GM12878 (cell line): ENCODE measurements around the gene CSF1R. TPM values are rescaled to one million over a fixed set of nuclear protein-coding genes. Genes with fewer than 3 reads are reported as not detected.

ENCODE experiments used
- ATAC-seq: fragments of 200-7000 bp; cut with Tn5 transposase; 3 replicates; pipeline ENCODE4 v1.9.1; 2020; ENCODE audit warnings: mild to moderate bottlenecking, moderate library complexity
- BruUV-seq: library from RNA; stranded (reverse); fragments of 400-500 nt; replicated peaks from 2 replicates; lab custom pipeline; 2021; lab: Mats Ljungman, UMichigan
- CTCF ChIA-PET: fragments of 300-600 bp; sonication (Branson Sonifier 250); formaldehyde crosslinking; extraction: SDS; loops from one replicate; lab custom pipeline; 2021; ENCODE audit warnings: inconsistent platforms; lab: Yijun Ruan, JAX
- POLR2A ChIA-PET: fragments of 350-600 bp; formaldehyde crosslinking; extraction: SDS; loops from one replicate; lab custom pipeline; 2021; ENCODE audit warnings: inconsistent platforms; lab: Charles Lee
- RAD21 ChIA-PET: fragments of 300-600 bp; sonication (Branson Sonifier 250); formaldehyde crosslinking; loops from one replicate; lab custom pipeline; 2023; ENCODE audit warnings: antibody characterized with exemption; ENCODE audit not compliant: unreplicated experiment; lab: Charles Lee
- SMC1A ChIA-PET: fragments of 300-600 bp; sonication (Branson Sonifier 250); formaldehyde crosslinking; loops from one replicate; lab custom pipeline; 2023; ENCODE audit not compliant: unreplicated experiment, uncharacterized antibody; lab: Charles Lee
- DNase-seq: peaks from one replicate; pipeline ENCODE4 v3.0.0-alpha.2; 2011; ENCODE audit warnings: low read depth, low spot score
- FAIRE-seq: peaks from 3 replicates; lab custom pipeline; 2011; peaks lifted over from hg19 to GRCh38; lab: Jason Lieb, UNC
- H2AFZ ChIP-seq: 2 replicates; pipeline ENCODE4 v1.6.0; 2011; ENCODE audit warnings: low read depth, low read length, control low read depth; ENCODE audit not compliant: control insufficient read depth
- H3K27ac ChIP-seq: 2 replicates; pipeline ENCODE4 v1.5.1; 2011; ENCODE audit warnings: control low read depth; ENCODE audit not compliant: control insufficient read depth, insufficient read depth
- H3K27me3 ChIP-seq, 2 experiments: replicated peaks in 1 of 2; 2 replicates each; pipeline versions ENCODE4 v1.6.0 to v1.6.1; 2011; ENCODE audit warnings: low read length in 1 of 2; ENCODE audit not compliant: control insufficient read depth in 2 of 2, insufficient read depth in 2 of 2
- H3K36me3 ChIP-seq, 2 experiments: 2 replicates each; pipeline ENCODE4 v1.5.1; 2011; ENCODE audit warnings: low read length in 1 of 2; ENCODE audit not compliant: control insufficient read depth in 2 of 2, insufficient read depth in 2 of 2
- H3K4me1 ChIP-seq: 2 replicates; pipeline ENCODE4 v1.6.1; 2011; ENCODE audit warnings: mild to moderate bottlenecking, low read length, moderate library complexity, mixed read lengths; ENCODE audit not compliant: control insufficient read depth, insufficient read depth
- H3K4me2 ChIP-seq: 2 replicates; pipeline ENCODE4 v1.6.0; 2011; ENCODE audit warnings: control low read depth; ENCODE audit not compliant: control insufficient read depth, insufficient read depth
- H3K4me3 ChIP-seq: fragments of 200-600 bp; sonication (generic); 2 replicates; pipeline ENCODE4 v1.5.1; 2016
- H3K79me2 ChIP-seq: 2 replicates; pipeline ENCODE4 v1.6.0; 2011; ENCODE audit warnings: low read length; ENCODE audit not compliant: control insufficient read depth, insufficient read depth
- H3K9ac ChIP-seq: 2 replicates; pipeline ENCODE4 v1.8.0; 2011; ENCODE audit warnings: low read length, control low read depth, mixed read lengths; ENCODE audit not compliant: control insufficient read depth, insufficient read depth
- H3K9me3 ChIP-seq: replicated peaks from 3 replicates; pipeline ENCODE4 v1.5.1; 2011; ENCODE audit warnings: mild to moderate bottlenecking, low read length; ENCODE audit not compliant: control insufficient read depth, insufficient read depth
- H4K20me1 ChIP-seq: 2 replicates; pipeline ENCODE4 v1.6.0; 2011; ENCODE audit not compliant: control insufficient read depth, insufficient read depth
- FOS ChIP-seq: IDR thresholded peaks from 3 replicates; pipeline ENCODE4 v1.6.1; 2011; ENCODE audit warnings: borderline replicate concordance; ENCODE audit not compliant: insufficient read length; ENCODE audit errors: extremely low read depth
- MLLT1 ChIP-seq: fragments of 450-650 bp; IDR thresholded peaks from 2 replicates; pipeline ENCODE4 v1.6.1; 2016; ENCODE audit warnings: mild to moderate bottlenecking
- NFXL1 ChIP-seq: fragments of 450-650 bp; IDR thresholded peaks from 2 replicates; pipeline ENCODE4 v1.6.1; 2017; ENCODE audit warnings: antibody characterized with exemption, mild to moderate bottlenecking, borderline replicate concordance
- NFYA ChIP-seq: IDR thresholded peaks from 2 replicates; pipeline ENCODE4 v1.6.1; 2011; ENCODE audit warnings: low read depth, mild to moderate bottlenecking, low read length, improper control_type of control experiment, borderline replicate concordance
- NFYB ChIP-seq: IDR thresholded peaks from 2 replicates; pipeline ENCODE4 v1.6.1; 2011; ENCODE audit warnings: low read depth, mild to moderate bottlenecking, low read length, improper control_type of control experiment, moderate library complexity; ENCODE audit not compliant: insufficient read depth
- PML ChIP-seq: IDR thresholded peaks from 2 replicates; pipeline ENCODE4 v1.6.1; 2012; ENCODE audit warnings: low read length, inconsistent platforms
- STAT3 ChIP-seq: IDR thresholded peaks from 2 replicates; pipeline ENCODE4 v1.6.1; 2011; ENCODE audit warnings: low read depth, low read length, improper control_type of control experiment
- ZBED1 ChIP-seq: IDR thresholded peaks from 2 replicates; pipeline ENCODE4 v1.6.1; 2016; ENCODE audit warnings: borderline replicate concordance
- ZNF384 ChIP-seq: IDR thresholded peaks from 2 replicates; pipeline ENCODE4 v1.6.1; 2012; ENCODE audit warnings: low read depth, mild to moderate bottlenecking, low read length, improper control_type of control experiment, borderline replicate concordance
- WGBS: methylation state at CpG from one replicate; pipeline ENCODE4 v1.1.6; 2016; ENCODE audit warnings: low lambda C conversion rate; ENCODE audit not compliant: insufficient replicate concordance, insufficient coverage; ENCODE audit errors: missing lambda C conversion rate; 5-methylcytosine and 5-hydroxymethylcytosine counted together
- in situ Hi-C: fragments of 300-500 bp; cut with MboI; formaldehyde crosslinking; loops from 9 replicates; pipeline ENCODE4 v1.14.3; 2018; ENCODE audit warnings: mixed read lengths
- intact Hi-C: fragments of 100-400 bp; cut with micrococcal nuclease; formaldehyde crosslinking; loops from one replicate; pipeline ENCODE4 v1.14.2; 2022; ENCODE audit not compliant: unreplicated experiment
- polyA plus RNA-seq, 11 experiments: library from polyadenylated mRNA; depleted of rRNA in 4 of 11; unstranded in 6 of 11; stranded (reverse) in 5 of 11; fragments of >200 nt; fragmentation: Nextera tagmentation in 4 of 11; fragmentation: Illumina TruSeq in 1 of 11; extraction: Ambion mirVana in 4 of 11; extraction: Trizol in 1 of 11; gene quantifications; 1 replicate in 1 of 11; 2 replicates in 10 of 11; pipeline versions ENCODE4 v1.2.1 to v1.2.3, GENCODE V29; 2011 to 2016; ENCODE audit warnings: inconsistent platforms in 2 of 11, missing spikeins in 2 of 11, low read depth in 1 of 11
- total RNA-seq, 4 experiments: library from RNA; depleted of rRNA in 3 of 4; stranded (reverse); fragments of >200 nt in 3 of 4; fragmentation: Illumina TruSeq in 1 of 4; extraction: Trizol in 1 of 4; gene quantifications; 2 replicates each; pipeline versions ENCODE4 v1.2.1 to v1.2.3, GENCODE V29; 2013 to 2021
- TF ChIP-seq, protein P1 (sequence below): fragments of 450-650 bp; formaldehyde crosslinking; IDR thresholded peaks from 2 replicates; pipeline ENCODE4 v1.4.0; 2020; ENCODE audit warnings: mild to moderate bottlenecking, moderate library complexity
- TF ChIP-seq, protein P2 (sequence below): fragments of 450-650 bp; IDR thresholded peaks from 2 replicates; pipeline ENCODE4 v1.6.1; 2018; ENCODE audit warnings: mild to moderate bottlenecking, low read depth, moderate library complexity; ENCODE audit not compliant: partially characterized antibody
- TF ChIP-seq, protein P3 (sequence below): IDR thresholded peaks from 2 replicates; pipeline ENCODE4 v1.6.1; 2012; ENCODE audit warnings: low read depth, low read length, improper control_type of control experiment

Gene CSF1R
- total and polyA plus RNA-seq, 10 of the 15 experiments (the other 5 are each of a cell fraction or from before 2014, with no cell fraction given): 0.35 to 3.6 (median 1.2) TPM

- TF ChIP-seq, protein P1, sequence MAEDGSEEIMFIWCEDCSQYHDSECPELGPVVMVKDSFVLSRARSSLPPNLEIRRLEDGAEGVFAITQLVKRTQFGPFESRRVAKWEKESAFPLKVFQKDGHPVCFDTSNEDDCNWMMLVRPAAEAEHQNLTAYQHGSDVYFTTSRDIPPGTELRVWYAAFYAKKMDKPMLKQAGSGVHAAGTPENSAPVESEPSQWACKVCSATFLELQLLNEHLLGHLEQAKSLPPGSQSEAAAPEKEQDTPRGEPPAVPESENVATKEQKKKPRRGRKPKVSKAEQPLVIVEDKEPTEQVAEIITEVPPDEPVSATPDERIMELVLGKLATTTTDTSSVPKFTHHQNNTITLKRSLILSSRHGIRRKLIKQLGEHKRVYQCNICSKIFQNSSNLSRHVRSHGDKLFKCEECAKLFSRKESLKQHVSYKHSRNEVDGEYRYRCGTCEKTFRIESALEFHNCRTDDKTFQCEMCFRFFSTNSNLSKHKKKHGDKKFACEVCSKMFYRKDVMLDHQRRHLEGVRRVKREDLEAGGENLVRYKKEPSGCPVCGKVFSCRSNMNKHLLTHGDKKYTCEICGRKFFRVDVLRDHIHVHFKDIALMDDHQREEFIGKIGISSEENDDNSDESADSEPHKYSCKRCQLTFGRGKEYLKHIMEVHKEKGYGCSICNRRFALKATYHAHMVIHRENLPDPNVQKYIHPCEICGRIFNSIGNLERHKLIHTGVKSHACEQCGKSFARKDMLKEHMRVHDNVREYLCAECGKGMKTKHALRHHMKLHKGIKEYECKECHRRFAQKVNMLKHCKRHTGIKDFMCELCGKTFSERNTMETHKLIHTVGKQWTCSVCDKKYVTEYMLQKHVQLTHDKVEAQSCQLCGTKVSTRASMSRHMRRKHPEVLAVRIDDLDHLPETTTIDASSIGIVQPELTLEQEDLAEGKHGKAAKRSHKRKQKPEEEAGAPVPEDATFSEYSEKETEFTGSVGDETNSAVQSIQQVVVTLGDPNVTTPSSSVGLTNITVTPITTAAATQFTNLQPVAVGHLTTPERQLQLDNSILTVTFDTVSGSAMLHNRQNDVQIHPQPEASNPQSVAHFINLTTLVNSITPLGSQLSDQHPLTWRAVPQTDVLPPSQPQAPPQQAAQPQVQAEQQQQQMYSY (CRISPR knock-in tag): no peak
- TF ChIP-seq MLLT1 (no peak), FOS (no peak), NFXL1 (no peak), PML (no peak), ZNF384 (no peak), STAT3 (no peak), ZBED1 (no peak), NFYB (no peak), NFYA (no peak)
- TF ChIP-seq, protein P2, sequence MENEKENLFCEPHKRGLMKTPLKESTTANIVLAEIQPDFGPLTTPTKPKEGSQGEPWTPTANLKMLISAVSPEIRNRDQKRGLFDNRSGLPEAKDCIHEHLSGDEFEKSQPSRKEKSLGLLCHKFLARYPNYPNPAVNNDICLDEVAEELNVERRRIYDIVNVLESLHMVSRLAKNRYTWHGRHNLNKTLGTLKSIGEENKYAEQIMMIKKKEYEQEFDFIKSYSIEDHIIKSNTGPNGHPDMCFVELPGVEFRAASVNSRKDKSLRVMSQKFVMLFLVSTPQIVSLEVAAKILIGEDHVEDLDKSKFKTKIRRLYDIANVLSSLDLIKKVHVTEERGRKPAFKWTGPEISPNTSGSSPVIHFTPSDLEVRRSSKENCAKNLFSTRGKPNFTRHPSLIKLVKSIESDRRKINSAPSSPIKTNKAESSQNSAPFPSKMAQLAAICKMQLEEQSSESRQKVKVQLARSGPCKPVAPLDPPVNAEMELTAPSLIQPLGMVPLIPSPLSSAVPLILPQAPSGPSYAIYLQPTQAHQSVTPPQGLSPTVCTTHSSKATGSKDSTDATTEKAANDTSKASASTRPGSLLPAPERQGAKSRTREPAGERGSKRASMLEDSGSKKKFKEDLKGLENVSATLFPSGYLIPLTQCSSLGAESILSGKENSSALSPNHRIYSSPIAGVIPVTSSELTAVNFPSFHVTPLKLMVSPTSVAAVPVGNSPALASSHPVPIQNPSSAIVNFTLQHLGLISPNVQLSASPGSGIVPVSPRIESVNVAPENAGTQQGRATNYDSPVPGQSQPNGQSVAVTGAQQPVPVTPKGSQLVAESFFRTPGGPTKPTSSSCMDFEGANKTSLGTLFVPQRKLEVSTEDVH: no peak
- TF ChIP-seq, protein P3, sequence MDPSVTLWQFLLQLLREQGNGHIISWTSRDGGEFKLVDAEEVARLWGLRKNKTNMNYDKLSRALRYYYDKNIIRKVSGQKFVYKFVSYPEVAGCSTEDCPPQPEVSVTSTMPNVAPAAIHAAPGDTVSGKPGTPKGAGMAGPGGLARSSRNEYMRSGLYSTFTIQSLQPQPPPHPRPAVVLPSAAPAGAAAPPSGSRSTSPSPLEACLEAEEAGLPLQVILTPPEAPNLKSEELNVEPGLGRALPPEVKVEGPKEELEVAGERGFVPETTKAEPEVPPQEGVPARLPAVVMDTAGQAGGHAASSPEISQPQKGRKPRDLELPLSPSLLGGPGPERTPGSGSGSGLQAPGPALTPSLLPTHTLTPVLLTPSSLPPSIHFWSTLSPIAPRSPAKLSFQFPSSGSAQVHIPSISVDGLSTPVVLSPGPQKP: no peak
- Histone ChIP-seq H3K27me3 (no peaks in the 10 kb centered on the region), H2AFZ (no peak overlapping the region), H3K79me2 (no peaks in the 10 kb centered on the region), H3K27ac (no peak overlapping the region), H3K9me3 (no peaks in the 10 kb centered on the region), H4K20me1 (no peaks in the 10 kb centered on the region), H3K36me3 (no peaks in the 10 kb centered on the region), H3K4me3 (no peak overlapping the region), H3K4me2 (no peak overlapping the region), H3K4me1 (no peaks in the 10 kb centered on the region), H3K9ac (no peak overlapping the region)
- BruUV-seq: no TSS peak
- RAD21 ChIA-PET: interaction anchor here (1.2 to 1.3 kb wide), 2 partner anchors 43 to 86 kb away, joined by 3 read pairs; no protein-coding TSS in a partner anchor
- CTCF ChIA-PET: interaction anchor here (1.5 to 4.0 kb wide), 2 partner anchors 17 to 22 kb away, joined by 3 to 13 read pairs; partner anchors contain the start of gene PDGFRB
- in situ Hi-C loops (no loop called here), intact Hi-C loops (no loop called here)
- ATAC-seq (no peak), DNase-seq (no peak), FAIRE-seq (no peak)
- WGBS: 70% methylated on average over 13 of the region's 22 CpGs
- POLR2A ChIA-PET: no interaction called here
- SMC1A ChIA-PET: no interaction called here
These were observed 46.4 kb upstream of the CSF1R start for GRCh38 chr5:150132740-150133139.
